Neural crest cell (in vitro differentiated cells): Measurements from ENCODE around the gene WAS. TPM values are rescaled to one million over a fixed set of nuclear protein-coding genes. Genes with fewer than 3 reads are reported as not detected.

Experiments
- DNase-seq: peaks from one replicate; pipeline ENCODE4 v3.0.0; 2021; ENCODE audit warnings: low read depth, mixed read lengths, low spot score
- H3K27ac Mint-ChIP-seq: one replicate; pipeline ENCODE4 v1.8.0; 2021; ENCODE audit warnings: mild to moderate bottlenecking, mixed read lengths; ENCODE audit not compliant: unreplicated experiment
- H3K27me3 Mint-ChIP-seq: 2 replicates; pipeline ENCODE4 v1.8.0; 2021; ENCODE audit warnings: low read depth, mild to moderate bottlenecking, mixed read lengths
- H3K36me3 Mint-ChIP-seq: 2 replicates; pipeline ENCODE4 v1.8.0; 2021; ENCODE audit warnings: low read depth, mild to moderate bottlenecking, mixed read lengths
- H3K4me1 Mint-ChIP-seq: 2 replicates; pipeline ENCODE4 v1.8.0; 2021; ENCODE audit warnings: mixed read lengths
- H3K4me3 Mint-ChIP-seq: one replicate; pipeline ENCODE4 v1.8.0; 2021; ENCODE audit warnings: mild to moderate bottlenecking, mixed read lengths
- H3K9me3 Mint-ChIP-seq: 2 replicates; pipeline ENCODE4 v1.8.0; 2021; ENCODE audit warnings: mixed read lengths
- total RNA-seq: library from RNA; stranded (reverse); gene quantifications from 2 replicates; pipeline ENCODE4 v1.2.1, GENCODE V29; 2021
- TF ChIP-seq, protein P1 (sequence below): fragments of 200-600 bp; sonication (generic); conservative IDR thresholded peaks from 2 replicates; pipeline ENCODE4 v1.5.0; 2021; ENCODE audit warnings: antibody characterized with exemption, mild to moderate bottlenecking

WAS gene
- total RNA-seq, 1 donor from 2014 or later: 0.70 TPM

DNA sequence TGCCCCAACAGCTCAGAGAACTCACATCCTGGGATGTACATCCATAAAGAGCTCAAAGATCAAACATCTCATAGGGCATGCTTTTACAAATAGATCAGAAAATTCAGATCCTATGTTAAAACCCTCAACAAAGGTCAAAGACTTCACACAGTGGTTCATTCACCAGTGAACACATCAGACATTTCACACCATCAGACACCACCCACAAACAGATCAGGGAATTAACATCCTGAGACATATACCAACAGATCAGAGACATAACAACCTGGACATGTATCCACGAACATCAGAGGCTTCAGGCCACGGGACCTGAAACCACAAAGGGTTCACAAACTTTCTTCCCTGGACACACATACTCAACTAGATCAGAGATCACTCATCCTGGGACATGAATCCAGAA, 36.4 kb downstream of the WAS start:
- Mint-ChIP-seq H3K27me3 (no peaks in the 10 kb centered on the region), H3K36me3 (no peaks in the 10 kb centered on the region), H3K9me3 (peaks cover 2% of the 10 kb centered on the region), H3K27ac (no peak overlapping the region), H3K4me1 (no peaks in the 10 kb centered on the region), H3K4me3 (no peak overlapping the region)
- TF ChIP-seq, protein P1, sequence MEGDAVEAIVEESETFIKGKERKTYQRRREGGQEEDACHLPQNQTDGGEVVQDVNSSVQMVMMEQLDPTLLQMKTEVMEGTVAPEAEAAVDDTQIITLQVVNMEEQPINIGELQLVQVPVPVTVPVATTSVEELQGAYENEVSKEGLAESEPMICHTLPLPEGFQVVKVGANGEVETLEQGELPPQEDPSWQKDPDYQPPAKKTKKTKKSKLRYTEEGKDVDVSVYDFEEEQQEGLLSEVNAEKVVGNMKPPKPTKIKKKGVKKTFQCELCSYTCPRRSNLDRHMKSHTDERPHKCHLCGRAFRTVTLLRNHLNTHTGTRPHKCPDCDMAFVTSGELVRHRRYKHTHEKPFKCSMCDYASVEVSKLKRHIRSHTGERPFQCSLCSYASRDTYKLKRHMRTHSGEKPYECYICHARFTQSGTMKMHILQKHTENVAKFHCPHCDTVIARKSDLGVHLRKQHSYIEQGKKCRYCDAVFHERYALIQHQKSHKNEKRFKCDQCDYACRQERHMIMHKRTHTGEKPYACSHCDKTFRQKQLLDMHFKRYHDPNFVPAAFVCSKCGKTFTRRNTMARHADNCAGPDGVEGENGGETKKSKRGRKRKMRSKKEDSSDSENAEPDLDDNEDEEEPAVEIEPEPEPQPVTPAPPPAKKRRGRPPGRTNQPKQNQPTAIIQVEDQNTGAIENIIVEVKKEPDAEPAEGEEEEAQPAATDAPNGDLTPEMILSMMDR: no peak
- DNase-seq: no peak

DNA sequence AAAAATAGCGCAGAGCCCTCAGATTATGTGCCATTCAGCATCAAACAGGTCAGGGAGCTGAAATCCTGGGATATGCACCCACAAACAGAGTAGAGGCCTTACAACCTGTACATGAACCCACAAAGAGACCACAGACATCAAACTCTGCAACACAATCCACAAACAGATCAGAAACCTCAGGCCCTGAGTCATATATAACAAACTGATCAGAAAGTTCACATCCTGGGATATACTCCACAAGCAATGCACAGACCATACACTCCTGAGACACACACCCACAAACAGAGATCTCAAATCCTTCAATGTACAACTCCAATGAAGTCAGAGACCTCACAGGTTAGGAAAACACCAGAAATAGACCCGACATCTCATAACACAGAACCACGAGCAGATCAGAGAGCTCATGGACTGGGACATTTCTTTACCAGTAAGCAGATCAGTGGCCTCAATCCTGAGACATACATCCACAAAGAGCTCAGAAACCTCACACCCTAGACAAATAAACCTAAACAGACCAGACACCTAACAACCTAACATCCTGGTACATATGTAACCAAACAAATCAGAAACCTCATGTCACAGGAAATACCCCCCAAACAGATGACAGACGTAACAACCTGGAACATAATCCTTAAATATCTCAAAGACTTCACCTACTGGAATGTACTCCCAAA, 37.1 kb downstream of the WAS start:
- no peak overlapping the region for H3K27ac Mint-ChIP-seq
- no peak for DNase-seq
- H3K4me3 Mint-ChIP-seq: no peak overlapping the region
- TF ChIP-seq, protein P1: no peak
- no peaks in the 10 kb centered on the region for H3K36me3 Mint-ChIP-seq
- H3K27me3 Mint-ChIP-seq: no peaks in the 10 kb centered on the region
- peaks cover 2% of the 10 kb centered on the region for H3K9me3 Mint-ChIP-seq
- H3K4me1 Mint-ChIP-seq: no peaks in the 10 kb centered on the region

DNA sequence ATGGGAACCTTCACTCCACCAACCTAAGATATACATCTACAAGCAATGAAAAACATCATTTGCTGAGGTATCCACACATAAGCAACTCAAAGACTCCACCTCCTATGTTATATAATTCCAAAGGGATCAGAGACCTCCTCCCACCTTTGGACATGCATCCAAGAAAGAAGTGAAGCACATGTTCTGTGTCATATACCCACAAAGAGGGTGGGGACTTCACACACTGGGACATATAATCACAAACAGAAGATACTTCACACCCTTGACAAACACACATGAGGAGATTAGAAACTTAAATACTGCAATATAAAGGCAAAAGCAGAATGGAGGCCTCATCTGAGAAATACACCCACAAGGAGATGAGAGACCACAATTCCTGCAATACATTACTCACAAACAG, 38.3 kb downstream of the WAS start:
- no peak overlapping the region for H3K4me3 Mint-ChIP-seq
- H3K36me3 Mint-ChIP-seq: no peaks in the 10 kb centered on the region
- DNase-seq: no peak
- H3K27ac Mint-ChIP-seq: no peak overlapping the region
- H3K27me3 Mint-ChIP-seq: no peaks in the 10 kb centered on the region
- H3K4me1 Mint-ChIP-seq: no peaks in the 10 kb centered on the region
- TF ChIP-seq, protein P1: no peak
- H3K9me3 Mint-ChIP-seq: peaks cover 1% of the 10 kb centered on the region

DNA sequence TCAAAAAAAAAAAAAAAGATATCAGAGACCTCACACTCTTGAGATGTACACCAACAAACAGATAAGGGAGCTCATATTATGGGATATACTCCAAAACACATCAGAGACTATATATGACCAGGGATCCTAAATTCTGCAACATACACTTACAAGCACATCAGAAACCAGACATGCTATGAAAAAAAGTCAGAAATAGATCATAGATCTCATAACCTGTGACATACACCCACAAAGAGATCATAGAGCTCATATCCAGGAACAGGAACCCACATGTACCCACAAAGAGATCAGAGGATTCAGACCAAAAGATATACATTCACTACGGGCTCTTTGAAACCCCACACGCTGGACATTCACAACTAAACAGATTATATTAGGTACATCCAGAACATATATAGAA, 43.0 kb downstream of the WAS start:
- DNase-seq: no peak
- Mint-ChIP-seq H3K4me3 (no peak overlapping the region), H3K27me3 (no peaks in the 10 kb centered on the region), H3K4me1 (no peaks in the 10 kb centered on the region), H3K36me3 (no peaks in the 10 kb centered on the region), H3K27ac (no peak overlapping the region), H3K9me3 (no peaks in the 10 kb centered on the region)
- TF ChIP-seq, protein P1: no peak

DNA sequence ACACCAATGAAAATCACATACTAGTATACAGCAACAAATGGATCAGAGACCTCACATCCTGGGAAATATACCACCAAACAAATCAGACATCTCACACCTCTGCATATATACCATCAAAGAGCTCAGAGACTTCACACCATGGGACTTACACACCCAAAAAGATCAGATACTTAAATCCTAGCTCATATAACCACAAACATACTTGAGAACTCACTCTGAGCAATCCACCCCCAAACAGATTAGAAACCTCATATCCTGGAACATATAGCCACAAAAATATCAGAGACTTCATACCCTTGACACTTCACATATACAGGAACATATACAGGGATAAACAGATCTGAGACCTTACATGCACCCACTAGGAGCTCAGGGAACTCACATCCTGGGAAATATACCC, 45.1 kb downstream of the WAS start:
- Mint-ChIP-seq H3K27me3 (no peaks in the 10 kb centered on the region), H3K36me3 (no peaks in the 10 kb centered on the region), H3K4me3 (no peak overlapping the region), H3K9me3 (no peaks in the 10 kb centered on the region), H3K27ac (no peak overlapping the region), H3K4me1 (no peaks in the 10 kb centered on the region)
- TF ChIP-seq, protein P1: no peak
- no peak for DNase-seq
